IMR-90 (cell line): ENCODE measurements around the gene PFN1. TPM values are rescaled to one million over a fixed set of nuclear protein-coding genes. Genes with fewer than 3 reads are reported as not detected.
"Not testable (repeated sequence)": the region's sequence is repeated elsewhere in the genome, so short reads cannot be mapped to it uniquely, and the experiment has no call there.

ENCODE experiments used
- ATAC-seq: fragments of 200-7000 bp; cut with Tn5 transposase; 2 replicates; pipeline ENCODE4 v1.9.1; 2020; ENCODE audit warnings: low read depth, mild to moderate bottlenecking, moderate library complexity
- BruUV-seq: library from RNA; stranded (reverse); fragments of 400-500 nt; replicated peaks from 2 replicates; lab custom pipeline; 2021; lab: Mats Ljungman, UMichigan
- CTCF ChIA-PET: fragments of 300-600 bp; formaldehyde crosslinking; extraction: SDS; loops from one replicate; lab custom pipeline; 2021; ENCODE audit warnings: antibody characterized with exemption; lab: Yijun Ruan, JAX
- POLR2A ChIA-PET: fragments of 300-600 bp; sonication (Branson Sonifier 250); formaldehyde crosslinking; loops from one replicate; lab custom pipeline; 2022; ENCODE audit warnings: antibody characterized with exemption; ENCODE audit not compliant: unreplicated experiment; lab: Charles Lee
- DNase-seq: peaks from one replicate; pipeline ENCODE4 v3.0.0; 2013
- H2AFZ ChIP-seq: replicated peaks from 2 replicates; pipeline ENCODE3; 2013; ENCODE audit warnings: low read length, mild to moderate bottlenecking; ENCODE audit not compliant: poor library complexity
- H2AK5ac ChIP-seq: 2 replicates; pipeline ENCODE4 v1.6.1; 2013; ENCODE audit warnings: low read depth, low read length, inconsistent platforms
- H2AK9ac ChIP-seq: replicated peaks from 2 replicates; pipeline ENCODE3; 2013; ENCODE audit warnings: mild to moderate bottlenecking, low read depth, low read length, moderate library complexity; ENCODE audit not compliant: poor library complexity
- H2BK120ac ChIP-seq: 2 replicates; pipeline ENCODE4 v1.6.1; 2013; ENCODE audit warnings: low read depth, low read length, inconsistent platforms
- H2BK15ac ChIP-seq: 3 replicates; pipeline ENCODE4 v1.6.1; 2013; ENCODE audit warnings: low read depth, low read length, inconsistent platforms
- H2BK20ac ChIP-seq: 2 replicates; pipeline ENCODE4 v1.6.1; 2013; ENCODE audit warnings: low read depth, mild to moderate bottlenecking, inconsistent platforms, low read length, moderate library complexity
- H2BK5ac ChIP-seq: 2 replicates; pipeline ENCODE4 v1.6.1; 2013; ENCODE audit warnings: mild to moderate bottlenecking, low read depth, low read length, inconsistent platforms; ENCODE audit not compliant: poor library complexity, severe bottlenecking
- H3K14ac ChIP-seq: replicated peaks from 2 replicates; pipeline ENCODE4 v1.6.1; 2013; ENCODE audit warnings: low read depth, low read length, inconsistent platforms
- H3K18ac ChIP-seq: 2 replicates; pipeline ENCODE4 v1.6.1; 2013; ENCODE audit warnings: low read depth, low read length, control low read depth
- H3K23ac ChIP-seq: 2 replicates; pipeline ENCODE4 v1.6.1; 2013; ENCODE audit warnings: low read depth, low read length, inconsistent platforms
- H3K27ac ChIP-seq: 2 replicates; pipeline ENCODE4 v1.5.1; 2013; ENCODE audit warnings: mild to moderate bottlenecking, control low read depth, low read length; ENCODE audit not compliant: insufficient read depth
- H3K27me3 ChIP-seq: 2 replicates; pipeline ENCODE4 v1.6.1; 2013; ENCODE audit warnings: low read length; ENCODE audit not compliant: control insufficient read depth, insufficient read depth
- H3K36me3 ChIP-seq: 2 replicates; pipeline ENCODE4 v1.6.1; 2013; ENCODE audit warnings: low read length, mixed read lengths; ENCODE audit not compliant: control insufficient read depth, insufficient read depth
- H3K4ac ChIP-seq: 2 replicates; pipeline ENCODE4 v1.6.1; 2013; ENCODE audit warnings: low read depth, low read length, inconsistent platforms
- H3K4me1 ChIP-seq: 2 replicates; pipeline ENCODE4 v1.6.1; 2013; ENCODE audit warnings: low read length, mixed read lengths; ENCODE audit not compliant: control insufficient read depth, insufficient read depth
- H3K4me2 ChIP-seq: 2 replicates; pipeline ENCODE4 v1.6.1; 2013; ENCODE audit warnings: low read depth, mild to moderate bottlenecking, control low read depth, low read length, moderate library complexity
- H3K4me3 ChIP-seq: 2 replicates; pipeline ENCODE4 v1.5.1; 2013; ENCODE audit warnings: low read depth, mild to moderate bottlenecking, control low read depth, low read length, moderate library complexity; ENCODE audit not compliant: insufficient read depth
- H3K56ac ChIP-seq: 2 replicates; pipeline ENCODE4 v1.6.1; 2013; ENCODE audit warnings: low read length, inconsistent platforms; ENCODE audit not compliant: insufficient read depth; ENCODE audit errors: extremely low read depth
- H3K79me1 ChIP-seq, 2 experiments: 2 replicates each; pipeline ENCODE4 v1.6.1; 2013; ENCODE audit warnings: low read length in 2 of 2, inconsistent platforms in 1 of 2, low read depth in 1 of 2
- H3K9ac ChIP-seq: 2 replicates; pipeline ENCODE4 v1.6.1; 2013; ENCODE audit warnings: low read depth, low read length, control low read depth
- H3K9me1 ChIP-seq: 2 replicates; pipeline ENCODE4 v1.6.1; 2013; ENCODE audit warnings: low read length, inconsistent platforms; ENCODE audit not compliant: insufficient read depth
- H3K9me3 ChIP-seq: 2 replicates; pipeline ENCODE4 v1.6.1; 2013; ENCODE audit warnings: low read length; ENCODE audit not compliant: control insufficient read depth, insufficient read depth
- H4K20me1 ChIP-seq: 2 replicates; pipeline ENCODE4 v1.6.1; 2013; ENCODE audit warnings: low read length, inconsistent platforms; ENCODE audit not compliant: insufficient read depth
- H4K5ac ChIP-seq: 2 replicates; pipeline ENCODE4 v1.6.1; 2013; ENCODE audit warnings: mild to moderate bottlenecking, low read depth, low read length, control low read depth
- H4K8ac ChIP-seq, 2 experiments: 2 replicates each; pipeline ENCODE4 v1.6.1; 2013; ENCODE audit warnings: low read depth in 2 of 2, low read length in 2 of 2, control low read depth in 1 of 2, inconsistent platforms in 1 of 2
- H4K91ac ChIP-seq: 2 replicates; pipeline ENCODE4 v1.6.1; 2013; ENCODE audit warnings: low read depth, low read length, inconsistent platforms; ENCODE audit not compliant: insufficient read depth
- WGBS, 2 experiments: methylation state at CpG; one replicate each; pipeline versions ENCODE4 v1.1.5 to v1.1.7; 2013; ENCODE audit warnings: missing lambda C conversion rate in 2 of 2; ENCODE audit not compliant: insufficient read length in 1 of 2; ENCODE audit errors: extremely low coverage in 2 of 2; 5-methylcytosine and 5-hydroxymethylcytosine counted together
- dilution Hi-C: fragments of 300-500 bp; cut with HindIII; formaldehyde crosslinking; loops from one replicate; pipeline ENCODE4 v1.14.3; 2018; ENCODE audit warnings: low sequenced_read_pairs; ENCODE audit not compliant: unreplicated experiment
- in situ Hi-C: fragments of 300-500 bp; cut with MboI; formaldehyde crosslinking; loops from 3 replicates; pipeline ENCODE4 v1.14.3; 2019; ENCODE audit warnings: low sequenced_read_pairs, inconsistent platforms, mixed read lengths
- intact Hi-C: fragments of 100-400 bp; cut with micrococcal nuclease; formaldehyde crosslinking; loops from 2 replicates; pipeline ENCODE4 v1.10.0; 2022
- polyA plus RNA-seq, 3 experiments: library from polyadenylated mRNA; depleted of rRNA; stranded (reverse); fragments of >200 nt; gene quantifications; 2 replicates each; pipeline ENCODE4 v1.2.3, GENCODE V29; 2012; ENCODE audit warnings: low replicate concordance in 1 of 3
- total RNA-seq: library from RNA; depleted of rRNA; stranded (reverse); fragments of >200 nt; gene quantifications from 2 replicates; pipeline ENCODE4 v1.2.3, GENCODE V29; 2012

The PFN1 gene
- total and polyA plus RNA-seq, 2 of the 4 experiments (the other 2 are of a cell fraction): 348 to 1,671 TPM

DNA sequence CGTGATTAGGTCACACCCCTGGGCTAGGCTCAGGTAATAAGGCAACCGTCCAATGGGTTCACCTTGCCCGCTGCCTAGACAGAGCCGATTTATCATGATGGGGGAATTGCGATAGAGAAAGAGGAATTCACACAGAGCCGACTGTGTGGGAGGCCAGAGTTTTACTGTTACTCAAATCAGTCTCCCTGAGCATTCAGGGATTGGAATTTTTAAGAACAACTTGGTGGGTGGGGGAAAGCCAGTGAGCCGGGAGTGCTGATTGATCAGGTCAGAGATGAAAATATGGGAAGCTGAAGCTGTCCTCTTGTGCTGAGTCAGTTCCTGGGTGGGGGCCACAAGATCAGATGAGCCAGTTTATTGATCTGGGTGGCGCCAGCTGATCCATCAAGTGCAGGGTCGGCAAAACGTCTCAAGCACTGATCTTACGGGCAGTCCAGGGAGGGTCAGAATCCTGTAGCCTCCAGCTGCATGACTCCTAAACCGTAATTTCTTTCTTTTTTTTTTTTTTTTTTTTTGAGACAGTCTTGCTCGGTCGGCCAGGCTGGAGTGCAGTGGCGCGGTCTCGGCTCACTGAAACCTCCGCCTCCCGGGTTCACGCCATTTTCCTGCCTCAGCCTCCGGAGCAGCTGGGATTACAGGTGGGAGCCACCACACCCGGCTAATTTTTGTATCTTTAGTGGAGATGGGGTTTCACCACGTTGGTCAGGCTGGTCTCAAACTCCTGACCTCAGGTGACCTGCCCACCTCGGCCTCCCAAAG lies 21.6 kb downstream of the PFN1 start:
- H2BK20ac ChIP-seq, H2AFZ ChIP-seq, H2AK5ac ChIP-seq, H3K27me3 ChIP-seq, H2BK5ac ChIP-seq, H3K27ac ChIP-seq, intact Hi-C loops, H4K5ac ChIP-seq, ATAC-seq, H3K4me2 ChIP-seq, H3K79me1 ChIP-seq, H3K36me3 ChIP-seq, H2BK15ac ChIP-seq, H3K9me1 ChIP-seq, H4K91ac ChIP-seq, H2BK120ac ChIP-seq, POLR2A ChIA-PET, H4K8ac ChIP-seq, H3K4ac ChIP-seq, H3K4me3 ChIP-seq, H3K56ac ChIP-seq, H3K9me3 ChIP-seq, H3K9ac ChIP-seq, dilution Hi-C loops, DNase-seq, CTCF ChIA-PET, in situ Hi-C loops, H3K14ac ChIP-seq, H3K23ac ChIP-seq, BruUV-seq, H4K20me1 ChIP-seq, H3K18ac ChIP-seq, H3K4me1 ChIP-seq, H2AK9ac ChIP-seq: not testable (repeated sequence)
- 72% methylated on average over 5 of the region's 24 CpGs; no CpG with 5 or more reads in 1 of the 2 experiments for WGBS, 2 experiments
